ENCODE data around the gene GBF1. TPM values are rescaled to one million over a fixed set of nuclear protein-coding genes. Genes with fewer than 3 reads are reported as not detected.
A peak's percentile ranks its signal among the peaks of the same experiment; 100 is the strongest.

Gene GBF1
- polyA plus RNA-seq, 5 donors = 38.8 to 48.0 (median 44.6) TPM

DNA sequence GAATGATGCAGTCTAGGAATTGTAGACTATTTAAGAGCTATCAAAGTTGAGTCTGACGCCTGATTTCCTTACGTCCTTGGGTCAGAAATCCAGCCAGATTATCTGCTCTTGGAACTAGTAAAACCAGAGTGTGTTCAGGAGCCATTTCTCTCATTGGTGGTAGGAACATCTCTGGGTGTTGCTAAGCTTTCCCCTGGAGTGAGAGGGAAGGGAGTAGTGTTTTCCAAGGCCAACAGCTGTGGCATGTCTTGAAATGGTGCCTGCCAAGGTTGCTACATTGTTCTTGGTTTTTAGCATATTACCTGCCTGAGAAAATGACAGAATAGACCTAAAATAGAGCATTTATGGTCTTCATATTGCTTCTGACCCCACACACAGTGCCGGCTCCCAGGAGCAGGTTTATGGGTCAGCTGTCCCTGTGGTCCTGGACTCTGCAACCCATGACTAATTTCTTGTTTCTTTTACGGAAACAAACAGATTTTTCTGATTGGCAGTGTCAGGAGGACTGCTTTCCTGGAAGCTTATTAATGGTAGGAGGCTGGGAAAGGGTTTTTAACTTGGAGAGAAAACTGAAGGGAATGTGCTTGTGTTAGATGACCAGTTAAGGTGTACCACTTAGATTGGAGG is 17.5 kb downstream of the GBF1 start:
- DNase-seq = no peak

DNA sequence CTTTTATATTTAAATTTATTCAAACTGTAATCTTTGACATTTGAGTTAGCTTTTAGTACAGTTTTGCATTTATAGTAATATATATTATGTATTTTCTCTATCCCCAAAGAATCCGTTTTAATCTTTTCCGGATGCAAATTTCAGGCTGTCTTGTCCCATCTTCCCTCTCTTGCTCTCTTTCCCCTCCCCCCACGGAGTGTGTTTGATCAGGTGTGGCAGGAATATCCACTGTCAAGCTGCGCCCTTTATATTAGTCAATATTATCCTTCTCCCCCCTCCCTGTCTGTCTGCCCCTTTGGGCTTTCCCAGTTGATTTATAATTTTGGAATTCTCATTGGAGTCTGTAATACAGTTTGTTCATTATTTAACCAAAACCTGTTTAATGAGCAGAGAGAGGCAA is 19.0 kb downstream of the GBF1 start:
- DNase-seq = no peak

DNA sequence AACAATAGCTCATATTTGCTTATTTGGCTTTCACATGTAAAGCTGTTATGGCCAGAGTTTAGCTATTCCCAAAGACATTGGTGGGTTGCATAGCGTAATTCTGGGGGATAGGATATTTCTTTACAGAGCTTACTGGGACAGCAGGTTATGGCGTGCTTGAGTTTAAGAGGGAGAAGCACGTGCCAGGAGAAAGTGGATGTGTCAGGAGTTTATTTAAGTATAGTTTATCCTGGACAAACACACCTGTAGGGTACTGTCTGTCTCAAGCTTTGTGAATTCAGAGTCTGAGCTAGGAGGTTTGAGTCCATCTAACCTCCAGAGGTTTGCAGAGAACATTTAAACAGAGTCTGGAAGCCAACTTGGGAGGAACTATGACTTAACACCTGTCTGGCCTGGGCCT is 21.3 kb downstream of the GBF1 start:
- no peak for DNase-seq

DNA sequence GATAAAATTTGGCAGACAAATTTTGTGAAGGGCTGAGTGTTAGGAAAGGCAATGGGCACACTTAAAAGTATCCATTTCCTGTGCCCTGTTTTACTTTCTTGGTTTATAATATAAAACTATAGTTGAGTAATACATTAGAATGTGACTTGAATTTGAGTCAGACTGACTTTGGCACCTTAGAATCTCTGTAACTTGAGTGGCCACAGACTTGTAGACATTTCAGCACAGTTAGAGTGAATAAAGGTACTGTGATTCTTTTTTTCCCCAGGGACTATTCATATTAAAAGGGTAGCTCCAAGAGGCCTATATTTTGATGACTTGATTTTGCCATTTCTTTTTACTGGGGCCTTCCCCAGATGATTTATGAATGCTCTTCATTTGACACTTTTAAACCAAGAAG is 22.4 kb downstream of the GBF1 start:
- no peak for DNase-seq

DNA sequence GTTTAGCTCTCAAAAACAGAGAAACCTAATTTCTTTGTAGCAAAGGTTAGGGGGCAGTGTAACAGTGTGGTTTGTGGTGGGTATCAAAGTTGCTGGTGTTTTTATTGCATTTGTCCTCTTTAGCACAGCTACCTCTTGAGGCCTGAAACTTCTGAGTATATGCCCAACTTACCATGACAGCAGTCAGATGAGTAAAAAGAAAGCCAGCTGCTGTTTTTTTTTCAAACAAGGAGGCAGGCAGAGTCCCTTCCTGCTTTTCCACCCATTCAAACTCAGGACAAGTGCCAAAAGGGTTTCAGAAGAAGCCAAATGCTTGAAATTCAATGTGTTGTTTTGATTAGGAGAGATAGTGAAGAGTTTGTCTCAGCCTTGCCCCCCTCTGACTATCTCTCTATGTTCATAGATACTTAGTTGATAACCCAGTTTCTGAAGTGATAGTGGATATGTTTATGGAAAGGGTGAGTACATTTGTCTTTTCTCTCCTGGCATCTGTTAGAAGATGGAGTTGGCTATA is 23.1 kb downstream of the GBF1 start:
- DNase-seq = peak; percentile 59 to 65

DNA sequence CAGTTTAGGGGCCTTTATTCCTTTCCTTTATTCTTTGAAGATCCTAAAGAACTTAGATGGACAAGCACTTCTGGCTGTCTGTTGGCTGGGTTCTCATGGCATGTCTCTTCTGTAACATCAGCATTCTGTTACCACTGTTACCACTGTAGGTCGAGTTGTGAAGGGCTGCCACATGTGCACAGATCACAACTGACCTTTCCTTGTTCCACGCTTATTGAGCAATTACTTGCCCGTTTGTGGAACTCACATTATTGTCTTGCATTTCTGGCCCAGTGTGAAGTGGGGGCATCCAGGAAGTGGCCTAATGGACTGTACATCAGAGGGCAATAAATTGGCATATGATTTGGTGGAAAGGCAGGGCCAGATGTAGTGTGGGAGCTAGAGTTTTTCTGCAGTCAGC is 23.7 kb downstream of the GBF1 start:
- DNase-seq = no peak

DNA sequence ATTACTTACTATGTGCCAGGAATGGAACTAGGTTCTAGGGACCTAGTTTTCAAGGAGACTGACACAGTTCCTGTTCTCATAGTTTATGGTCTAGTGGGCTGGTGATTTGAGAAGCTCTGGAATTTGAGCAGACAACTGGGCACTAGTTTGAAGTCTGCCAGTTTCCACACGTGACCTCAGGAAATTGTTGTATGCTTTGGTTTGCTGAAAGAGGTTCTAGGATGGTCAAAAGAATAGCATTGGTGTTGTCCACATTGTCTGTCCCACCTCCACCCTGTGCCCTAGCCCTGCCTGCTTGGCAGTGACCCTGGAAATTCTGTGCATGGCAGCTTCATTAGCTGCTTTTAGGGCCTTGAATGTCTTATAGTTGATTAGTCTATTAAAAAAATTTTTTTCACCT is 28.7 kb downstream of the GBF1 start:
- DNase-seq = no peak

DNA sequence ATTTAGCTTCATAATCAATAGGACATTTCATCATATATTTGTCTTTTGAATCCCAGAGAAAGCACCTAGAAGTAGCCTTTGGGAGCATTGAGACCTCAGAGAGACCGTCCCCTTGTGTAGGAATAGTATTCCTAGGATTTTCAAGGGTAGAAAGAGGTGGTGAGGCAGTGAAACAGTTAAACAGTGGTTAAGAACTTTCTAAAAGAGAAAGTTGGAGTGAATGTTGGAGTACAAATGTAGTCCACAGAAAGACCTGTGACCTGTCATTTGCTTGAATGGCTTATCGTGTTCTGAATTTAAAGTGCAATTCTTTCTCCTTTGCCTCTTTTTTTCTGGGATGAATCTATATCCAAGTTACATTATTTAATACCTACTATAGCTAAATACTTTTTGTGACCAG is 30.0 kb downstream of the GBF1 start:
- DNase-seq = no peak

DNA sequence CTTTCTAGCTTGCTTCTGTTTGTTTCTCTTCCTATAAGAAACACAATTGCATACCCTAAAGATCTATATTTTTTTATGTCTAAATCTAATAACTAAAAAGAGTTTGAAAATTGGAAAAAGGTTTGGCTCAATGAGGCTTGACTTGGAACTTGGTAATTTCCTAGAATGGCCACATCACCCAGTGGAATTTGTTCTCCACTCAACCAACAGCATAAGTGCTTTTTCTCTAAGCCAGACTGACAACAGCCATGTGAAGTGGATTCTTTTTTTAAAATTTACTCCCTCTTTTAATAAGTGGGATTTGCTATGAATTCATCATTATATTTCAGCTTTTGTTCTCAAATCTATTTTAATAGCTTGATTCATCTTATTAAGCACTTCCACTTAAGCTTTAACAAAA is 33.8 kb downstream of the GBF1 start:
- DNase-seq = no peak

DNA sequence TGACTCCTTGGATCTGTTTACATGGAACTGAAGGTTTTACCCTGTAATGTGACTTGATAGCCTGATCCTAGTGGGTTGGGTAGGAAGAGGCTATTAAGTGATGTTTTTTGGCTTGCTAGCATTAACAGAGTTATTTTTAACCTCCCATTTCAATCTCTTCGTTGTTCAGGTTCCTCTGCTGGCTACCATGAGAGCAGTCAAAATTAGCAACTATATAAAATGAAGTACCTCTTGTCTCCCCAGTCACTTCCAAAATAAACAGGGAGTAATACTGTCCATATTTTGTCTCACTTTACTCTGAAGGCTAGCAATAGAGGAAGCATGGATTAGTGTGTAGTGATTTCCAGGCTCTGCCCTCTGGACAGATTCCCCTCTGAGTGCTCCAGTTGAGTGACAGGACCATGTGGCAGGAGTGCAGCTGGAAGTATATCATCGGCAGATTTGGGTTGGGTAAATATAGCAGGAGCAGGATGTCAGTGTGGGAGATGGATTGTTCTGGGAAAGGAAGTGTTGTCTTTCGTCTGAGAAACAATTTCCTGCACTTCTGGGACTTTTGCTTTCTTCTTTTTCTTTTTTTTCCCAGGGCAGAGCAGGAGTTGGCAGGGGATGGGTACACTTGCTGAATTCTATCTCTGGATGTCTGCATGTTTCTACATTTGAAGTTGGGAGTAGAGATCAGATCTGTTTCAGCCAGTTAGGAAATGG is 35.2 kb downstream of the GBF1 start:
- peak in 1 of 2 donors; percentile 6 for DNase-seq

DNA sequence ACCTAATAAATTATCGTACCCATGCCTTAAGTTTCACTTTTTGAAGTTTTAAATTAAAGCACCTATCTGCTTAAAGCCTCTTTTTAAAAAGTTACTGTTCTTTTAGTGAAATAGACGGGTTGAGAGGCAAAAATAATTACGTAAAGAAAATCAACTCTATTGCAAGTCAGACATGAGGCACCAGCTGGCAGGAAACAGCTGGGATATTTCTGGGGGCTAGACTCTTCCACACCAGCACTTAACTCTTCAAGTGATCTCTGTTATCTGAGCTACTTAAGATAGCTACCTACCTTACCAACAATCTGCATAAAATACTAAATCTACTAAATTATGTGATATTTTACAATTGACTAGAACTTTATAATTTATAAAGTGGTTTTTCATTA is 35.8 kb downstream of the GBF1 start:
- peak in 1 of 2 donors; percentile 18 for DNase-seq

DNA sequence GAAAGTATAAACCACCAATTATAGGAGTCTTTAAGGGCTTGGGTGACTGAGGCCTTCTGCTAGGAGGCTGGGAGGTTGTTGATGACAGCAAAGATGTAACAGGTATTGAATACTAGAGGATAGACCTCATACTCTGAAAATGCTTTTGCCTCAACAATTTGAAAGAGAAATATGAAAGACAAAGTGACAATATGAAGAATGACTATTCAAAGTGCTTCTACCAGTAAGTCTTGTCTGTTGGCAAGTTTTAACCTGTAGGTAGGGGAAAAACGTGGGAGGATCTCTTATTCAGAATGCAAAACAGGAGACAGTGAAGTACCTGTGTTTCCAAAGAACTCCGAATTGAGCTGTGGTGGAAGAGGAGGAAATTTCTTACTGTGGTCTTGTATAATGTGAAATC is 38.2 kb downstream of the GBF1 start:
- DNase-seq = no peak

DNA sequence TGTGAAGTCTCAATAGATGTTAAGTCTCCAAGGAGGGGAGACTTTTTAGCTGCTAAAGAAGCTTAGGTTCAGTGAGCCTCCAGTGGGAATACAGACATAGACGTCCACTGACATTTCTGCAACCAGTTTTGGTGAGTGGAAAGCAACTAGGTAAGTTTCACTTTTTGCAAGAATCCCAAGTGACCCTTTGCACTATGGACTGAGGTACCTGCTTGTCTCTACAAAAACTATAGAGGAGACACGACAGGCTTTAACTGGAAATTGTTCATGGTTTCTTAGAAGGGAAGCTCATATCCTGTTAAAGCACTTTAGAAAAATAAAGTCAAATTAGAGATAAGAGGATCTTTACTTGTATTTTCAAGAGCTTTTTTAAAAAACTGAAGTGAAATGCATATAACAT is 38.6 kb downstream of the GBF1 start:
- DNase-seq = no peak

DNA sequence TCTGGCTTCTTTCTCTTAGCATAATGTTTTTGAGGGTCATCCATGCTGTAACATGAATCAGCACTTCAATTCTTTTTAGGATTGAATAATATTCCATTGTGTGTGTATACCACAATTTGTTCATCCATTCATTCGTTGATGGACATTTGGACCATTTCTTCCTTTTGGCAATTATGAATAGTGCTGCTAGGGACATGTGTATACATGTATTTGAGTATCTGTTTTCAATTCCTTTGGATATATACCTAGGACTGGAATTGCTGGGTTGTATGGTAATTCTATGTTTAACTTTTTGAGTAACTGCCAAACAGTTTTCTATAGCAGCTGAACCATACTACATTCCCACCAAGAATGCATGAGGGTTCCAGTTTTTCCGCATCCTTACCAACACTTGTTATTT is 39.2 kb downstream of the GBF1 start:
- DNase-seq = no peak

DNA sequence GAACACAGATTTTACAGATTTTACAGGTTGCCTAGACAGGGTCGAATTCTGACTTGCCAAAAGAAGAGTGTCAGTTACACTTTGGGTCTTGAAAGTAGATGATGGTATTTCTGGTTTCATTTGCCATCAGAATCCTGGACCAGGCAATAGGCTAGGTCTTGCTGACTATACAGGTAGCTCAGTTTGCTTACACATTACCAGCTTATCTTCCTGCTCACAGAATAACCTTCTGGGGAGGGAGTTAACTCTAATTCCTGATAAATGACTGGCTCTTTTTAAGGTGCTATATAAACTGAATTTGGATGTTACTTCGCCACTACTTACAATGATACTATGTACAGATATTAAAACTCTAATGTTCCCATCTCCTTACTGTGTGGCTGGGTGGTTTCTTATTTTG is 39.8 kb downstream of the GBF1 start:
- no peak for DNase-seq

DNA sequence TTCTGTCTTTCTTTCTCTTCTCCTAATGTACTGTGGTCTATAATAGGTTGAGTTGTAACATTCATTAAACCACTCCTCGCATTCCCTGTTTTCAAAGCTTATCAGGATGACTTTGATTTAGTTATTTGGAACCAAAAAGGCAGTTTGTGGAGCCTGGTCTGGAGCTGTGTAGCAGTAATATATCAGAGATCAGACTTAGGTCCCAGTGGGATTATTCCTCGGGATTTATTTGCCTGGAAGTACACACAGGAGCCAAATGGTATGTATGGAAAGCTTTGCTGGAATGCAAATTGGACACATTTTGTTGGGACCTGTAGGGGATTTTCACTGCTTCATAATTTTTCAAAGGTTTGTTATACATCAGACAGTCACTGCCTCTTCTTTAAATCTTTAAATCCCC is 40.9 kb downstream of the GBF1 start:
- no peak for DNase-seq

DNA sequence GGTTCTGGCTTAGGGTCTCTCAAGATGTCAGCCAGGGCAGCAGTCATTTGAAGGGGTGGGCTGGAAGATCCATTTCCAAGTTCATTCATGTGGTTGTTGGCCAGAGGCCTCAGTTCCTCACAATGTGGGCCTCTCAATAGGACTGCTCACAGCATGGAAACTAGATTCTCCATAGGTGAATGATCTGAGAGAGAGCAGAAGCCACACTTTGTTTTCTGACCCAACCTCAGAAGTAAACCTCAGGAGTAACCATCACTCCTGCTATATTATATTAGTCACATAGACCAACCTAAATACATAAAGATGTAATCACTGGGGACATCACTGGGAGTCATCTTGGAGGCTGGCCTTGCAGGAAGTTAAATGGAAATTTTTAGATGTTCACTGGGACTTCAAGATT is 42.2 kb downstream of the GBF1 start:
- no peak for DNase-seq

DNA sequence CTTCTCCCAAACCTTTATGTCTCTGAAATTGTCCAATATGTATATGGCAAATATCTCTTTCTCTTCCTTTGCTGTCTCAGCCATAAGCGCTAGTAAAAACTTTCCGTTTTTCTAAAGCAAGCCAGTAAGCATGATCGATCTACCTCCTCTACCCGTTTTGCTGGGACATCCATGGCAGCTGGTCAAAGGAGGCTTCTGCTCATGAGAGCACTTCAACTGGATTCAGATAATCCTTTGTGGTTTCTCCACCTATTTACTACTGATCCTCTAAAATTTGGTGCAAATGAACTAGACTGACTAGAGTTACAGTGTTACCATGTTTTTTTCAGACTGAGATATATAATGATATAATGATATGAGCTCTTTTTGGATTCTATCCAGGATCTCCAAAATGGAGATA is 42.7 kb downstream of the GBF1 start:
- DNase-seq = no peak

DNA sequence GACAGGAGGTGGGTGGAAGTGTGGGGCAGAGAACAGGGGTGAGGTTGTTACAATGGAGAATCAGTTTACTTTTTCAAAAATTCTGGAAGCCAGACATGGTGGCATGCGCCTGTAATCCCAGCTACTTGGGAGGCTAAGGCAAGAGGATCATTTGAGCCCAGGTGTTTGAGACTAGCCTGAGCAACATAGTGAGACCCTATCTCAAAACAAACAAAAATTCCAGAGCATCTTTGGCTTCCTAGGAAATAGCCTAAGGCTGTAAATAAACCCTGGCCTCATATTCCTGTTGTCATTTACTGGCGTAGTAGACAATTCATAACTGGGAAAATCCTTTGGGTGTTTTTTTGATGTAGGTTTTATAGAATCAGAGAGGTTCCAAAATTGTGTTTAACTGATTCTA is 44.0 kb downstream of the GBF1 start:
- no peak for DNase-seq

DNA sequence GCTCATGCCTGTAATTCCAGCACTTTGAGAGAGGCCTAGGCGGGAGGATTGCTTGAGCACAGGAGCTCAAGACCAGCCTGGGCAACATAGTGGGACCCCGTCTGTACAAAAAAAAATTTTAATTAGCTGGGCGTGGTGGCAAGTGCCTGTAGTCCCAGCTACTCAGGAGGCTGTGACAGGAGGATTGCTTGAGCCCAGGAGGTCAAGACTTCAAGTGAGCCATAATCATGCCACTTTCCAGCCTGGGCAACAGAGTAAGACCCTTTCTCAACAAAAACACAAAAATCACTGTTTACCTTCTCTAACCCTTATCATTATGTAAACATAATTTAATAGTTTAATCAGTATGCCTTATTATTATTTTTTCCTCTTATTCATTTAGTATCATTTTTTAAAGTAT is 44.5 kb downstream of the GBF1 start:
- no peak for DNase-seq

DNA sequence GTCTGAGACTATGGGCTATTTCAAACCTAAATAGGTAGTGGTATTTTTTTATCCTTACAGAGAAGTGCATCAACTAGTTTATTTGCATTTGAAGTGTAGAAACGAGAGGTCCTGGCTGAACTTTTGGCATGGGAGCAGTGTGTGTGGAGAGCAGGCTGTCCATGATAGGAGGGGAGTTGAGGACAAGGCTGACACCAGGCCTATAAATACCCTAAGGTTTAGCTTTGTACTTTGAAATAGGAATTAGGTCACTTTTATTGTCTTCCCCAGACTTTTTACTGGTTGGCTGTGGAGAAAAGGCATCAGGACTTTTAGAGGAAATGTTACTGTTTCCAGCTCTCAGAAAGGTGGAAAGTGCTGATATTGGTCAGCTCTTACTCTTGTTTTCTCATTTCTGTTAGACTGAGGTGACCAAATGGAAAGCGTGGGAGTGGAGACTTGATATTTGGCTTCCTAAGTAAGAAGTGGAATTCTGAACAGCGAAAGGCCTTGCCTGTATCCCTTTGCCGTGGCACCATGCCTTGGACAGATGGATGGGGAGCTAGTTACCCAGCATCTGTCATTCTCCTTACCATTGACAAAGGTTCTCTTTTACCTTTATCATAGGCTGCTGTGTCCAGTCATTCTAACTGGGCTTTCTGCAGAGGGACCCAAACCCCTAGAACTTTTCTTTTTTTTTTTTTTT is 46.0 kb downstream of the GBF1 start:
- DNase-seq = no peak

DNA sequence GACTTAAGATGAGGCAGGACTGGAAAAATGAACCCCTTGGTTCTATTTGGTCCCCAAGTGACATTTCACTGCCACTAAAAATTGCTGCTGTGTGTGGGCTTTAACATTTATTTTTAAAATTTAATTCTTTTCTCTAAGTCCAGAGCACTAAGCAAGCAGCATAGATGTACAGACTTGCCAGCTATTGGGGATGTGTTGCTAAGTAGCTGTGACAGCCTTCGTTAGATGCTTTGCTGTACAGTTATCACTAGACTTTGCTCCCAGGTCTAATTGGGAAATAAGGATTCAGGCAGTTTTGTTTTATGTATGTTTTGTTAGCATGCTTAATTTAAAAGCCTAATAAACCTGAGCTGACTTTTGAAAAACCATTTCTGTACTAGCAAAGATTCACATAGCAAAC is 51.8 kb downstream of the GBF1 start:
- DNase-seq = no peak

DNA sequence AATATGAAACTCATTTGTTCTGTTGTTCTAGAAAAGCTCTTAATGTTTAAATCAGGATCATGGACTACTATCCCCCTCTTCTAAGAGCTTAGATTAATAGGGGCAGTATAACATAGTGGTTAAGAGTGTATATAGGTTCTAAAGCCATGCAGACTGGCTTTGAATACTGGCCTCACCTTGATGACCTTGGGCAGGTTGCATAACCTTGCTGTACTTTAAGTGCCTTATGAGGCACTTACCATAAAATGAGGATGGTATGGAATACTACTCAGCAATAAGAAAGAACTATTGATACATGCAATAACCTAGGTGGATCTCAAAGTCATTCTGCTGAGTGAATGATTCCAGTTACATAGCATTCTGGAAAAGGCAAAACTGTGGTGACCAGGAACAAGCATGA is 53.6 kb downstream of the GBF1 start:
- DNase-seq = no peak
